Measurements from ENCODE around the gene IFT81.
A peak's percentile ranks its signal among the peaks of the same experiment; 100 is the strongest.

Gene IFT81

DNA sequence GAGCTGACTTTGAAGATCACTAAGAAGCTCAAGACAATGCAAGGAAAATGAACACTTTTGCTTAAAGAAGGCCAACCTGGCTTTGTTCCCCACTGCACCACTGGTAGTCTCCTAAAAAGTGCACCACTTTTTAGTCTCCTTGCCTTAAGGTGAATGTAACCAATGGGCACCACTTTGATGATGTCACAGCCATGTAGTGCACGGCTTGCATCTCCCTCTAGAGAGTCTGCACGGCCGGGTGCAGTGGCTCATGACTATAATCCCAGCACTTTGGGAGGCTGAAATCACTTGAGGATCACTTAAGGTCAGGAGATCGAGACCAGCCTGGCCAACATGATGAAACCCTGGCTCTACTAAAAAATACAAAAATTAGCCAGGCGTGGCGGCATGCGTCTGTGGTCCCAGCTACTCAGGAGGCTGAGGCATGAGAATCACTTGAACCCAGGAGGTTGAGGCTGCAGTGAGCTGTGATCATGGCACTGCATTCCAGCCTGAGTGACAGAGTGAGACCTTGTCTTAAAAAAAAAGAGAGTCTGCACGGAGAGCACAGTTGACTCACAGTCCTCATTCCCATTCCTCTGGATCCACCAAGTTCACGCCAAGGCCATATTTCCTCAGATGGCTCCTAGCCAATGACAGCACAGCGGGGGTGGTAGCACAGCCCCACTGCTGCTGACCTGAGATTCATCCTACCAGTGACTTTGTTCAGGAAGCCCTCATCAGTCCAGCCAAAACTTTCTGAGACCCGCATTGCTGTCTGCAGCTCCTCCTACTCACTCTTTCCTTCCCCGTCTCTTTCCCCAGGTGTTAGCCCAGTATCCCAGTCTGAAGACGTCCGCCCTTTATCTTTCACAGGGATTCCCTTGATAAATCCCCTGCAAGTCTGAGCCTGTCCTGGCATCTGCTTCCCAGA, 16.5 kb upstream of the IFT81 start:
- DNase-seq (ENCODE audit: low read depth) = peak; percentile 80

- no peak for DNase-seq (ENCODE audit: low read depth)
Measured at GRCh38 chr12:110108309-110109036, 15.7 kb upstream of the IFT81 start.

DNA sequence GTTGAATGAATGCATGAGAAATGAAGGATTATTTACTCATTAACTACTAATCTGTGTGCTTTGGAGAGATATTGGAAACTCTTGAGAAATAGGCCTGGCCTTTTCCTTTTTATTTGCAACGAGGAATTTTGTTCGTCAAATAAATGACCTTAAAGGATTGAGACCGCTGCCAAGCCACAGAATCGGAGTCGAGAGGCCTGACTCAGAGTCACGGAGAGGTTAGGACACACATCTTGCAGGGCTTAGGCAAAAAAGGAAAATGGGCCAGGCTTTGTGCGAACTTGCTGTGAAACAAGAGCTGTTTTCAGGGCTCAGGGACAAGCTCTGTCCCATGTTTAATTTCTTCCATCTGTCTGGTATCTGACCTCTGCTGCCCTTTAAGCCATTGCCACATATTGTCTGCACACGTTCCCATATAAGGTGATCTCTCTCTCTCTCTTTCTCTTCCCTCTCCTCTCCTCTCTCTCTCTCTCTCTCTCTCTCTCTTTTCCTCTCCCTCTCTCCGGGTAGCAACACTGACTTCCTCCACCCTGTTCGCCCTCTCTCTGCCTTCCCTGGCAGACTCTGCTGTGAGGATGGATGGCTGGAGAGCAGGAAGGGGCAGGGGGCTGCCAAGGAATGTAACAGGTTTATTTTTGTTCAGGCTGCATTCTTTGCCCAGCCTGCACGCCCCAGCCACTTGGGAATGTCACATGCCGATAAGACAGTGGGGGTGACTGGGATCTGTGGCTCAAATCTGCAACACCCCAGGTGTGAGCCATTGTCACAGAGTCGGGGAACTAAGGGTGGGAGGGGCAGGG, 14.9 kb upstream of the IFT81 start:
- DNase-seq (ENCODE audit: low read depth) = peak; percentile 91

DNA sequence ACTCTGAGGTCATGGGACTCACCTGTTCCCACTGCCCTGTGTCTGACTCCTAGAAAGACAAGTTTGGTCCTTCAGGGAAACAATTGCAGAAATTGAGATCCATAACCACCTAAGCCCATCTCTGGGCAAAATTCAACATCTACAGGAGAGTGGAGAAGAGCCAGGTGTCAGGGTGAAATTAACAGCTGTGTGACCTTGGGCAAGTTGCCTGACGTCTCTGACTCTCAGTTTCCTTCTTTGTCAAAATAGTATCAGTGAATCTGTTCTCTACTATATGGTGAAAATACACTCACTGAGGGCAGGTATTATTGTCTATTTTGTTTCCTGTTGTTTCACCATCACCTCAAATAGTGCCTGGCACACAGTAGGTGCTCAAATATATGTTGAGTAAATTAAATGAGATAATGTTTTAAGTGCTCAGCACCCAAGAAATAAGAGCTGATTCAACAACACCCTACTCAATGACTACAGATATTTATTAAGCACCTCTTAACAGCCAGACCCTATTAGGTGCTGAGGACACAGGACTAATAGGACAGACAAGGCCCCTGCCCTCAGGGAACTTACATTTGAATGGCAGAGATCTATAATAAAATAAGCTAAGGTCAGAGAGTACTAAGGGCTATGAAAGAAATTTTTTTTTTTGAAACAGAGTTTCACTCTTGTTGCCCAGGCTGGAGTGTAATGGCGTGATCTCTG, 14.2 kb upstream of the IFT81 start:
- no peak for DNase-seq (ENCODE audit: low read depth)

GRCh38 chr12:110111476-110112334, 12.5 kb upstream of the IFT81 start:
- DNase-seq (ENCODE audit: low read depth) = no peak

DNA sequence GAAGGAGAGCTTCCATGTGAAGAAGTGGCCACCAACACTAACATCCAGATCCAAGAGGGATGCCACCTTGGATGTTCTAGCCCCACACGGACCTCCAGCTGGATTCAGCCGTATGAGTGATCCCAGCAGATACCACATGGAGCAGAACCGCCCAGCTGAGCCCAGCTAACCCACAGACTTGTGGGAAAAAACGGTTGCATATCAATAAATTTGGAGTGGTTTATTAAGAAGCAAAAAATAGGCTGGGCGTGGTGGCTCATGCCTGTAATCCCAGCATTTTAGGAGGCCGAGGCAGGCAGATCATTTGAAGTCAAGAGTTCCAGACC, 11.9 kb upstream of the IFT81 start:
- DNase-seq (ENCODE audit: low read depth) = no peak

- no peak for DNase-seq (ENCODE audit: low read depth)
Measured at GRCh38 chr12:110114528-110114937, 9.6 kb upstream of the IFT81 start.

GRCh38 chr12:110115675-110116074, 8.5 kb upstream of the IFT81 start:
- DNase-seq (ENCODE audit: low read depth) = no peak

DNA sequence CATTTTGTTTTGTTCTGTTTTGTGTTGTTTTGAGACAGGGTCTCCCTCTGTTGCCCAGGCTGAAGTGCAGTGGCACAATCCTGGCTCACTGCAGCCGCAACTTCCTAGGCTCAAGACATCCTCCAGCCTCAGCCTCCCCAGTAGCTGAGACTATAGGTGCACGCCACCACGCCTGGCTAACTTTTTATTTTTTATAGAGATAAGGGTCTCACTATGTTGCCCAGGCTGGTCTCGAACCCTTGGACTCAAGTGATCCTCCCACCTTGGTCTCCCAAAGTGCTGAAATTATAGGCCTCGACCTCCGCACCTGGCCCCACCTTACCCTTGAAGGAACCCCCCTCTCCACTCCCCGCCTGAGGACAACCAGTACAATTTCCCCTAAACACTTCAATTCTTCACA, 7.5 kb upstream of the IFT81 start:
- no peak for DNase-seq (ENCODE audit: low read depth)

DNA sequence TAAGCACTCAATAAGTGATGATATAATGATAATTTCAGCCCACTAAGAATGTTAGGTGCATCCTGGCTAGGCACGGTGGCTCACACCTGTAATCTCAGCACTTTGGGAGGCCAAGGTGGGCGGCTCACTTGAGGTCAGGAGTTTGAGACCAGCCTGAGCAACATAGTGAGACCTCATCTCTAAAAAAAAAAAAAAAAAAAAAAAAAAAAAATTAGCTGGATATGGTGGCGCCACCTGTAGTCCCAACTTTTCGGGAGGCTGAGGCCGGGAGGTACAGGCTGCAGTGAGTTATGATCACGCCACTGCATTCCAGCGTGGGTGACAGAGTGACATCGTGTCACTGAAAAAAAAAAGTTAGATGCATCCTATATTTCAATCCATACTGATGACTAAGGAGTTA, 6.9 kb upstream of the IFT81 start:
- DNase-seq (ENCODE audit: low read depth) = peak; percentile 22

DNA sequence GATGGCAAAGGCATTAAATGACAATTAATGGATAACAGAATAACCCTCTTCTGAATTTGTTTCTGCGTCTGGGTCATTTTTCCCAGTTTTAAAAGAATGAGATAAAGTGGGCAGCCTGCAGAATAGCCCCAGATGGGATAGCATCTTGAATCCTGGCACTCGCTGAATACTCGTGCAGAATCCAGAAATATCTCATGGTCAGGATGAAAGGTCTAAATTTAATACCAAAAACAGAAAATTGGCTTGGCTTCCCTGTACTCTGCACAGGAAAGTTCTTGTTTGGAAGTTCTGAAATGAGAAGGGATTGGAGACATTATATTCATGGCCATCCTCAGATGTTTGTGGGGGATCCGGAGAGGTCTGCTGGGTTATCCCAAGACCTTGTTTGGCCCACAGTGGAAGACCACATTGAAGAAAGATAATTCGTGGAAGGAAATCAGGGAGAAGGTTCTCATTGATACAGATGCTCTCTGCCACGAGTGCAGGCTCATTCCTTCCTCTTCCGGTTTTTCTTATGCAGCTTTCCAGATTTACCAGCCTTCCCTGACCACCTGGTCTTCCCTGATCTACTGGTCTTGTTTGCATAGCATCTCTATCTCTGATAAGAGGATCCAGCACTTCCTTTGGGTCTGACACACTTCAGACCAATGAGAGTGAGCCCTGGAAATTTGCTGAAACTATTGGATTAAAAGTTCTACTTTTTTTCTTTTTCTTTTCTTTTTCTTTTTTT, 6.0 kb upstream of the IFT81 start:
- no peak for DNase-seq (ENCODE audit: low read depth)

GRCh38 chr12:110122929-110123328, 1.2 kb upstream of the IFT81 start:
- DNase-seq (ENCODE audit: low read depth) = no peak

- no peak for DNase-seq (ENCODE audit: low read depth)
Measured at GRCh38 chr12:110123919-110124268, 263 bp upstream of the IFT81 start.

GRCh38 chr12:110126557-110126956, 2.4 kb downstream of the IFT81 start:
- DNase-seq (ENCODE audit: low read depth) = no peak

DNA sequence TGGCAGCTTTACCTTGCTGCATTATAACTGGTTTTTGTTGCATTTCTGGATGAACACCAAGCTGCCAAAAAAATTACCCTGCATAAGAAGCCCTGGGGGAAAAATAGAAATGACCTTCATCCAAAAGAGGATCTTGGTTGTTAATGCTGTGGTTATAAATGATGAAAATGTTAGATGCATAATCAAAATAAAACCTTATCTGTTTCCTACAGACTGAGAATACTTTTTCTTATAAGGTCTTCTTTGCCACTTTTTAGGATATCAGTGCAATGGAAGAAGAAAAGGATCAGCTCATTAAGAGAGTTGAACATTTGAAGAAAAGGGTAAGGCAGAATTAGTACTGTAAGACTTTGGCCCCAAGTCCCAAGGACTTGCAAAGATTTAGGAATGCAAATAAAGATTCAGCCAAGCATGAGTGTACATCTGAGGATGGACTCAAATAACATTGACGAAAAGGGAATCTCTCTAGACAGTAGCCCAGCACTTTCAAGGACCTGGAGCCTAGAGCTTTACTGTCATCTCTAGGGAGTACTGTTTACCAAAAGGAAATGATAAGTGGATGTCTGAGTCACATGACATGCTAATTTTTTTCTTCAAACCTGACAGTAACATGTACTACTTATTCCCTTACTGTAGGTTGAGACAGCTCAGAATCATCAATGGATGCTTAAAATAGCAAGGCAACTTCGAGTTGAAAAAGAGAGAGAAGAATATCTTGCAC, 10.7 kb downstream of the IFT81 start:
- peak; percentile 22 for DNase-seq (ENCODE audit: low read depth)

- DNase-seq (ENCODE audit: low read depth) = no peak
Measured at GRCh38 chr12:110135806-110136205, 11.6 kb downstream of the IFT81 start.

- no peak for DNase-seq (ENCODE audit: low read depth)
Measured at GRCh38 chr12:110137786-110138185, 13.6 kb downstream of the IFT81 start.

DNA sequence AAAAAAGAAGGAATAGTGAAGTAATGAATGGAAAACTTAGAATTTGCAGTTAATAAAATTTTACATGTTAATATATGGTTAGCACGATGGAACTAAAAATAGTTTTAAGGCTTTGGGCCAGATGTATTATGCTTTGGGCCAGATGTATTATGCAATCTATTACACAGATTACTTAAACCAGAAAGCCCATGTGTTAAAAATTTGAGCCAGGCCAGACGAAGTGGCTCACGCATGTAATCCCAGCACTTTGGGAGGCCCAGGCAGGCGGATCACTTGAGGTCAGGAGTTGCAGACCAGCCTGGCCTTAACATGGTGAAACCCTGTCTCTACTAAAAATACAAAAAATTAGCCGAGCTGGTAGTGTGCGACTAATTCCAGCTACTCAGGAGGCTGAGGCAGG, 17.2 kb downstream of the IFT81 start:
- no peak for DNase-seq (ENCODE audit: low read depth)

GRCh38 chr12:110146986-110147385, 22.8 kb downstream of the IFT81 start:
- no peak for DNase-seq (ENCODE audit: low read depth)
